NCI-H446 (cell line): Measurements from ENCODE around the gene MYL5.
"Not testable (repeated sequence)": the region's sequence is repeated elsewhere in the genome, so short reads cannot be mapped to it uniquely, and the experiment has no call there.

Experiments used
- DNase-seq, 2 experiments: peaks; one replicate each; lab custom pipeline; 2025; lab: John Stamatoyannopoulos, UW

Gene MYL5

DNA sequence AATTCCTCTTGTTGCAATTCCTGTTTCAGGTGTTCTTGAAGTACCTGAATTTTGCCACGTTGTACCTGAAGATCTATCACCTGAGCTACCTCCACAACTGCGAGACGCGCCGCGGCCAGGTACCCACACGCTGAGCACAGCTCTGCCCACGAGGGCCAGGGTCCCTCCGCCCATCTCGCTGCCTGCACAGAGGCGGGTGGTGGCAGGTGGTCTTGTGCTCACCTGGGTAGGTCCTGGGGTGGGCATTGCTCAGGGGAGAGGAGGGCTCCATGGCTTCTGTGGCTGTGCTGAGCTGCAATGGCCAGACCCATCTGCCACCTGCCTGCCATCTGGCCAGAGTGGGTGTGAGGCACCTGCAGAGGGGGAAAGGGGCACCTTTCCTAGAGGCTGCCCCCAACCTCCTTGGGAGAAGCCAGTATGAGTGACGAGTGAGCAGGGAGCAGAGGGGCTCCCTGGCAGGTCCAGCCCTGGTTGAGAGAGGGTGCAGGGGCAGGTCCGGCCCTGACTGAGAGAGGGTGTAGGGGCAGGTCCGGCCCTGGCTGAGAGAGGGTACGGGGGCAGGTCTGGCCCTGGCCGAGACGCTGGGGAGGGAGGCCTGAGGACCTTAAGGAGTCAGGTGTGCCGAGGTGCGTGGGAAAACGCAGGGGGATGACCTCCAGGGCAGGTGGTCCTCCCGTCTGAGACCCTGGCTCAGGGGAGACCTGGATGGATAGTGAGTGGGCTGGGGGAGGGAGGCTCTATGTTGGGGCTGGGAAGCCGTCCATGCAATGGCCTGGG lies 38.3 kb upstream of the MYL5 start:
- DNase-seq: no peak

DNA sequence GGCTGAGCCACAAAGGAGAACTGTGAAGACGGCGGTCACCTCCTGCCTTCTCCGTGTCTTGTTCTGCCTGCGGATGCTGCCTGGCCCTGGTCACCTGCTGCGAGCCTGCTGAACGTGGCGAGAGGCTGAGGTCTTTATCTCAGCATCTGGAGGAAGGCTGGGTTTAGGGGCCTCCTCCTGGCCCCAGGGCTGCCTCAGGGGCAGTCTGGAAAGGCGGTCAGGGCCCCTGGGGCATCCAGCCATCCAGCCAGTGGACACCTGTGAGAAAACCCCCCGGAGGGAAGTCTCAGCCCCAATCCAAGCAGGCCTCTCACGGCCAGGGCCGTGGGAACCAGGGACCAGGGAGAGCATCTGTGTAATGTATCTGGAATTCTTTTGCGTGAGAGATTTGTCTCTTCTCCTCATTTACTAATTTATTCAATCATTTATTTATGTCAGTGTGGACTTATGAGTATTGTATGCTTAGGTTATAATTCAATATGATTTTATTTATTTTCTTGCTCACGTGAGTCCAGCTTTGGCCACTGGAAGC lies 37.6 kb upstream of the MYL5 start:
- DNase-seq: no peak

DNA sequence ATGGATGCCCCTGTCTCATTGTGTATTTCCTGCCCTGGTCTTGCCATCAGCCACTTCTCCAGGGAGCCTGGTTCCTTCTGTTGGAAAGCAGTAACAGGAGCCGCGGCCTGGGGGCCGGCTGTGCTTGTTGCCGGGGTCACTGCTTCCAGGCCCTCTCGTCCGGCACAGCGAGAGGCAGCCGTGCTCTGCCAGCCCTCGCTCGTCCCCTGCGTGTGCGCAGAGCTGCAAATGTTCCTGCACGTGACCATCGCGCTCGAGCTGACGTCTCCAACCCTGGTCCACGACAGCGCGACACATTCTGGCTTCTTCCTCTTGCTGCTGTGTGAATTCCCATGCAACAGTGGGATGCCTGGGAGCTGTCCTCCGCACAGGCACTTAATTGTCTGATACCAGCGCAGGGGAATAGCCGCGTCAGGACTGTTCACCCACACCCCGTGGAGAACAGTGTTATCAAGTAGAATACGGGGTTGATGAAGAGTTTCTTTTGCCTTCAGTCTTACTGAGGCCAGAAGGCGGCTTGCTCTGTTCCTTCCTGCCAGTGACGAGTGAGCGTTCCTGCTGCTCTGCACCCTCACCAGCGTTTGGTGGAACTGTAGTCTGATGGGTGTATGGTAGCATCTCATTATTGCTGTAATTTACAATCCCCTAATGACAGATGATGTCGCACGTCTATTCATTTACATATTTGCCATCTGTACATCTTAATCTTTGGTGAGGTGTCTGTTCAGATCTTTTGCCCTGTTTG lies 36.6 kb upstream of the MYL5 start:
- DNase-seq: no peak

DNA sequence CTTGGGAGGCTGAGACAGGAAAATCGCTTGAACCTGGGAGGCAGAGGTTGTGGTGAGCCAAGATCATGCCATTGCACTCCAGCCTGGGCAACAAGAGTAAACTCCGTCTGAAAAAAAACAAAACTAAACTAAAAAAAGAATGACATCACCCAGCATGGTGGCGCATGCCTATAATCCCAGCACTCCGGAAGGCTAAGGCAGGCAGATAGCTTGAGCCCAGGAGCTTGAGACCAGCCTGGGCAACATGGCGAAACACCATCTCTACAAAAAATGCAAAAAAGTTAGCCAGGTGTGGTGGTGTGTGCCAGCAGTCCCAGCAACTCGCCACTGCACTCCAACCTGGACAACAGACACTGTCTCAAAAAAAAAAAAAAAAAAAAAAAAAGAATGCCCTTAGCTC lies 32.0 kb upstream of the MYL5 start:
- not testable (repeated sequence) for DNase-seq

DNA sequence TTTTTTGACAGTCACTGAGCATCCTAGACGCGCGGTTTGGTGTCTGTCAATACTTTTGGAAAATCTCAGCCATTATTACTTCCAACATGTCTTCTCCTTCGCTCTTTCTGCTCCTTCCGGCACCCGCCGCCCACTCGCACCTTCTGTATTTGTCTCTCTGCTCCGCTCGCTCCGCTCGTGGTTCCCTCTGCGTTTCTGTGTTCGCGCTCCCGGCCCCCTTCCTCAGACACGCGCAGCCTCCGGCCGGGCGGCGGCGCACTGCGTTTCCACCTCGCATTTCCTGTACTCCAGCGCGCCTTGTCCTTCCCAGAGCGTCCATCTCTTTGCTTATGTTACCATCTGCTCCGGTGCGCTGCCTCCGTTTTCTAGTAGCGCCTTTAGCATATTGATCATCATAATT lies 27.9 kb upstream of the MYL5 start:
- no peak for DNase-seq

DNA sequence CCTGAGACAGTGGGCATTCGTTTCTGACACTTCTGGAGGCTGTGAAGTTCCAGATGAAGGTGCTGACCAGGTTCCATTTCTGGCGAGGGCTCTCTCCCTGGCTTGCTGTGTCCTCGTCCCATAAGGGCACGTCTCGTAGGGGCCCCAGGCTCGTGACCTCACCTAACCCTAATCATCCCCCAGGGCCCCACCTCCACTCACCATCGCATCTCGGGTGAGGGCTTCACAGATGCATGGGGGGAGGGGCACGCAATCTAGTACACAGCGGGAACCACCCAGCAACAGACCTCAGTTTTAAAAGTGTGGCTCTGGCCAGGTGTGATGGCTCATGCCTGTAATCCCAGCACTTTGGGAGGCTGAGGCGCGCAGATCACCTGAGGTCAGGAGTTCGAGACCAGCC lies 26.9 kb upstream of the MYL5 start:
- no peak for DNase-seq

DNA sequence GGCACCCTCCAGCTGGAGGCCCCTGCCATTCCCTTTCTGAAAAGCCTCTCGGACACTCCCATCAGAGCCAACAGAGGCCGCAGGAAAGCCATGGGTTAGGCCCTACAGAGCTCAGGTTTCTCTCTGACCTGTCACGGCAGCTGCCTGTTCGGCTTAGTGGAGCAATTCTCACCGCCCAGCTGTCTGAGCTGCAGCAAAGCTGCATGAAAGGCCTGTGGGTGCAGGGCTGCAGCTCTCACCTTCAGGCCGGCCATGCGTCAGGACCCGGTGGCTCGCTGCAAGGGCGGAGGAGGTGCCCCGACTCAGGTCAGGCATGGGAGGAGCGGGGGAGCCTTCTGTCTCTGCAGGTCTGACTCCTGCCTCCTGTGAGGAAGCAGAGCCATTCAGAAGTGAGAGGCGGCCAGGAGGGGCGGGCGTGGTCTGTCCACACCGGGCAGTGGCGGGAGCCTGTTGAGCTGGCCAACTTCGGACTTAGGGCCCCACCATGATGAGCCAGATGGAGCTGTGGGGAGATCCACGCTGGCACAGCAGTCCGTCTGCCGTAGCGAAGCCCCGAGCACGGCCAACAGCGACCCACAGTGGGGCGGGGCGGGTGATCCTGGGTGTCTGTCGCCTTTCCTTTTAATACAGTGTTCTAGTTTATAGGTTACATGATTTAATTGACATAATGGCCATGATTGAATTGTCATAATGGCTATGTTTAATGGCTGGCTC lies 25.6 kb upstream of the MYL5 start:
- no peak for DNase-seq

DNA sequence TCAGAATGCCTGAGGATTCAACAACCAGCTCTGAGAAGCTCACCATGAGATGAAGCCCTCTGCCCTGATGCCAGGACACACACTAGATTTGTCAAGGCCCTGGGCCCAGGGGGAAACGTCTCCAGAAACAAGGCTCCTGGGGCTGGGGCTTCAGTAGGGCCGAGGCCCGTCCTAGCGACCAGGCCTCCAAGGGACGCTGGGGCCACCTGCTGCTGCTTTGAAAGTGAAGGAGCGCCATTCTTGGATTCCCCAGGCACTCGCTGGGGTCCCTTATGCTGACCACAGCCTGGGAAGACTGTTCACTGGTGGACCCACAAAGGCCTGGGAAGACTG lies 25.1 kb upstream of the MYL5 start:
- no peak for DNase-seq

DNA sequence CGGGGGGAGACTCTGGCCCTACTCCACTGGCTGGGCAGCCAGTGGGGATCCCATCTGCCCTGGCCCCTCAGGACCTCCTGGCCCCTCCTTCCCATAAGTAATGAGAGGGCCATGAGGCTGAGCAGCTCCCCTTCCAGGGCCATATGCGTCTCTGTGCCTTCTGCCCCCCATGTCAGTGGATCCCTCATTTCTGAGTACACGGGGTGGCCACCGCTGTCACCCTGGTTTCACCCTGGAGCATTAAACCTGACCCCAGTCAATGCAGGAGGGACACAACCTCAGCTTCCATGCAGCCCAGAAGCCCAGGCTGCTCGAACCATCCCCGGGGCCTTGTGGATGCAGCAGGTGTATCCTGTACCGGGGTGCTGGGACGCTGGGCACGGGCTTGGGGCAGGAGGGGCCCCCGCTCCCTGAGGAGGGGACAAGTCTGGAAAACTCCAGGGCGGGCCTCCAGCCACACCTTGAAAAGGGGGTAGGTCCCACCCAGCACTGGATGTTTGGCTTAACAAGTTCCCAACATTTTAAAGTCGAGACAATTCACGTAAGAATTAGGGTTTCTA lies 24.5 kb upstream of the MYL5 start:
- no peak for DNase-seq

DNA sequence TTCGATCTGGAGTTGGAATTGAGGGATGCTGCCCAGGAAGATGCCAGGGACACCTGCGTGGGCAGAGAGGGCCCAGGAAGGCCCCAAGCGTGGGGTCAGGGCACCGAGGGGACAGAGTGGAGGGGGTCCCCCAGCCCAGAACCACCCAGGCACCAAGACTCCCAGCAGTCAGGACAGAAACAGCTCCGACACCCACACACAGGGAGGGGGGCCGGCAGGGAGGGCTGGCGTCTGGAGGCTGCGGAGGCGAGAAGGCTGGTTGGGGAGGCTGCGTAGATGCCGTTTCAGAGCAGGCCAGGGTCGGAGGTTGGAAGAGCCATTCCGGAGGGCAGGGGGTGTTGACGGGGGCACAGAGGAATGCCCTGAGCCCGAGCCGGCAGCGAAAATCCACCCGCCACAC lies 23.9 kb upstream of the MYL5 start:
- DNase-seq: no peak

DNA sequence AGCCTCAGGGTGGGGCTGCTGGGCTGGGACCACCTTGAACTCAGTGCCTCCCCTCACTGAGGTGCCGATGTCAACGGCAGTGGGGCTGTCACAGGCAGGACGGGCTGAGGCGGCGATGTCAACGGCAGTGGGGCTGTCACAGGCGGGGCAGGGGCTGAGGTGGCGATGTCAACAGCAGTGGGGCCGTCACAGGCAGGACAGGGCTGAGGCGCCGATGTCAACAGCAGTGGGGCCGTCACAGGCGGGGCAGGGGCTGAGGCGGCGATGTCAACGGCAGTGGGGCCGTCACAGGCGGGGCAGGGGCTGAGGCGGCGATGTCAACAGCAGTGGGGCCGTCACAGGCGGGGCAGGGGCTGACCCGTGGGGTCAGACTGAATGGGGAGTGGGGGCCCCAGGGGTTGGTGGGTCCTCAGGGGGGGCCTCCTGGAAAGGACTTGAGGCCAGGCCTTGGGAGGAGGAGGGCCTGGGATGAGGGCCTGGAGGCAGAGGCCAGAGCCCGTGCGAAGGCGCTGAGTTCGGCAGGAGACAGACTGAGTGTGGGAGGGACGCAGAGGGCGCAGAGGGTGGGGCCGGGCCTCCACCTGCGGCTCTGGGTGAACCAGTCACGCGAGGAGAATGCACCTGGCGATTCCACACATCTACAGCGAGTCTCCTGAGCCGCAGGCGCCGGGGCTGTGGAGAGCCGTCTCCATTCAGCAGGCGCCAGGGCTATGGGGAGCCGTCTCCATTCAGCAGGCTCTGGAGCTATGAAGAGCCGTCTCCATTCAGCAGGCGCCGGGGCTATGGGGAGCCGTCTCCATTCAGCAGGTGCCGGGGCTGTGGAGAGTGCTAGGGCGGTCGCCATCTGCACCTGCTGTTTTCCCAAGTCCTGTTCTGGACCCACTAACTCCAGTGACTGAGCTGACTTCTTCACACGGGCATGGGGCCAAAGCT lies 23.1 kb upstream of the MYL5 start:
- no peak for DNase-seq

DNA sequence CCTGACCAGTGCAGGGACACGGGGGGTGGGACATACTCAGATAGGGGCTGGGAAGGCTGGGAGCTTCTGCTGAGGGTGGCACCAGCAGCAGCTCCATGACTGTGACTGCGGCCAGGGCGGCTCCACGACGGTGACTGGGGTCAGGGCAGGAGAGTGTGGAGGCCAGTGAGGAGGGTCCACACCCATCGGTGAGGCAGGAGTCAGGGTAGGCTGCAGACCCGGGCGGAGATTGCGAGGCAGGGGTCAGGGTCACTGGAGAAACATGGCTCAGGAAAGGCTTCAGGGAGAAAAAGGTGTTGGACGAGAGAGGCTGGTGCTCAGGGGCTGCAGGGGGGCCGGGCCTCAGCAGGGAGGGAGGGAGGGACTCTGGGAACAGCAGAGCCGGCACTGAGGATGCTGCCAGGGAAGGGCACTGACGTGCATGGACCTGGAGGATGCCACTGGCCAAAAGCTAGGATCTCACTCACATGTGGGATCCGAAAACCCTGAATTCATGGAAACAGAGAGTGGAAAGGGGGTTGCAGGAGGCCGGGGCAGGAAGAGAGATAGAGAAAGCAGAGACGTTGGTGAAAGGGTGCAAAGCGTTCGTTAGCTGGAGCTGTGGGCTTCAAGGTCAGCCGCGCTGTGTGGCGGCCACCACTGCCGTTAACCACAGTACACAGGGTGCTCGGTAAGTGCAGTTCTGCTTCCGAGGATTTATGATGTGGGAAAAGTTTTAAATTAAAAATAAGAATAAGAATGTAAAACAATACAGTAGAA lies 22.3 kb upstream of the MYL5 start:
- no peak for DNase-seq

DNA sequence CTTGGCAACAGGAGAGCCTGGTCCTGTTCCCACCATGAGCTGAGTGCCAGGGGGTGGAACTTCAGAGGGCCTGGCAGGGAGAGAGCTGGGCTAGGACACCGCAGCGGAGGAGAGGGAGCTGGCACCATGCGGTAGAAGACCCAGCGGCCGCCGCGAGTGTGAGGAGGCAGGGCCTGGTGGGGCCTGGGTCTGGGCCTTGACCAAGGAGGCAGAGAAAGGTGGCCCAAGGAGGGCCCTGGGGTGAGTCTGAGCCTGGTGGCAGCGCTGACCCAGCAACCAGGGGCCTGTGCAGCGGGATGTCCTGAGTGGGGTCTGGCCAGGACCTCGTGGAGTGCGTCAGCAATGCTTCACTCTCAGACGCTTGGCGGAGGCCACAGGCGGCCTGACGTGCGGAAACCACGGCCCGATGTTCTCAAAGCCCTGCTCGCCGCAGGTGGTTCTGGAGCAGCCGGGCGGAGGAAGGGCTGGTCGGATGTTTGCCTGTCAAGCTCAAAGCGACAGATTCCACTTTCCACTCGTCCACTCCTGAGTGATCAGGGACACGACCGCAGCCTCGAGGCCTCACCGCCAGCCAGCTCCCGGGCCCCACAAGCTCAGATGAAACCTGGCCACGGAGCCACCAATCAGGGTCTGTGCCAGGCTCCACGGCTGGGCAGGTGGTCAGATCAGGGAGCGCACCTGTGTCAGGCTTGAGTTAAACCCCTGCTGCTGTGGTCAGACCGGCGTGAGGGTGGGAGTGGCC lies 21.1 kb upstream of the MYL5 start:
- no peak for DNase-seq

DNA sequence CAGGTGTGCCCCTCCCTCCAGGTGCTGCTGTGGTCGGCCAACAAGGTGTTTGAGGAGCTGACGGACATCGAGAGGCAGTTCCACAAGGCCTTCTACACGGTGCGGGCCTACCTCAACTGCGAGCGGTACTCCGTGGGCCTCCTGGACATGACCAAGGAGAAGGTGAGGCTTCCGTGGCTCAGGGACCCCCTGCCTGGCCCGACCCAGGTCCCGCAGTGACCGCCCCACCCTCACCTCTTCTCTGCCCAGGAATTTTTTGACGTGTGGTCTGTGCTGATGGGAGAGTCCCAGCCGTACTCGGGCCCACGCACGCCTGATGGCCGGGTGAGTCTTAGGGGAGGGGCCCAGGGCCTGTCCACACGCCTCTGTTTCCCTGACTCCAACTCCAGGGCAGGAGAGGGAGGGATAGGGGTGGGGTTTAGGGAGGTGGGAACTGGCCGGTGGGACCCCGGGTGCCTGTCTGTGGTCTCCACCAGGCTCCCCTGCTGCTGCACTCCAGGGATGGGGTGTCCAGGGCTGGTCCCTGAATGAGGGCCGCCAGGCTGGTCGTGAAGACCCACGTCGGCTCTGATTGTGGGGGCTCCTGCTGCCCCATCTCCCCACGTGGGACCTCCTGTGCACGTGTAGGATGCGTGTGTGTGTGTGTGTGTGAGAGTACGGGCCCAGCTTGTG lies 20.4 kb upstream of the MYL5 start:
- no peak for DNase-seq

DNA sequence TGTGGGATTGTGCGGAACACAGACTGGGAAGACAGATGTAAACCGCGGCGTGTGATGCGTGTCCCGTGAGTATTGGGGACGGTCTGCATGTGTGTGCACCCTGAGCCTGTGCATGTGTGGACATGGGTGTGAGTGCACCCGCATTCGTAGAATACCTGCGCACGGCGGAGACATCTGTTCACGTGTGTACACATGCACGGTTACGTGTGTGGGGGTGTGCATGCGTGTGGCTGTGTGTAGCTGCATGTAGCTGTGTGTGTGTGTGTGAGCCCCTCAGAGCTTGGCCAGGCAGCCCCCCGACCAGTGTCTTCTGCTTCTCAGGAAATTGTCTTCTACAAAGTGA lies 19.9 kb upstream of the MYL5 start:
- DNase-seq: no peak

DNA sequence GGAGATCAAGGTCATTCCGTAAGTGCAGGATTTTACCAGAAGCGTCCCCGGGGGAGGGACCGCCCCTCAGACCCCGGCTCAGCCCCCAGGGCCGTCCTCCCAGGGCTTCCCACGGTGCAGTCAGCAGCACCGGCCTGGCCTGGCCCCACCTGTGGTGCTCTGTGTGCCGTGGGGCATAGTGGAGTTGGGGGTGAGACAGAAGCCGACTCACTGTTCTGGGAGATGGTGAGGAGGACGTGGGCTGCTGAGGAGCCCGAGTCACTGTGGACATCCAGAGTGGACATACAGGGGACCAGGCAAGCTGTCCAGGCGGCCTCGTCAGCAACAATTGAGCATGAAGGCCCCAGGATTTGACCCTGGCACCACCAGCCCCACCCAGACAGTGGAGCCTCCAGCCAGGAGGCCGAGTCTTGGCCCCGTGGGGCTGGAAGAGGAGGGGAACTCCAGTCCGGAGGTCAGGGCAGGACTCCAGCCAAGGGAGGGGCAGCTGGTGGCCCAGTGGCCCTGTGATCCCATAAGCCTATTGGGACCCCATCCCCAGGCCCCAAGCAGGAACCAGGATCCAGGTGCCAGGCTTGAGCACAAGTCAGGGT lies 19.4 kb upstream of the MYL5 start:
- no peak for DNase-seq

DNA sequence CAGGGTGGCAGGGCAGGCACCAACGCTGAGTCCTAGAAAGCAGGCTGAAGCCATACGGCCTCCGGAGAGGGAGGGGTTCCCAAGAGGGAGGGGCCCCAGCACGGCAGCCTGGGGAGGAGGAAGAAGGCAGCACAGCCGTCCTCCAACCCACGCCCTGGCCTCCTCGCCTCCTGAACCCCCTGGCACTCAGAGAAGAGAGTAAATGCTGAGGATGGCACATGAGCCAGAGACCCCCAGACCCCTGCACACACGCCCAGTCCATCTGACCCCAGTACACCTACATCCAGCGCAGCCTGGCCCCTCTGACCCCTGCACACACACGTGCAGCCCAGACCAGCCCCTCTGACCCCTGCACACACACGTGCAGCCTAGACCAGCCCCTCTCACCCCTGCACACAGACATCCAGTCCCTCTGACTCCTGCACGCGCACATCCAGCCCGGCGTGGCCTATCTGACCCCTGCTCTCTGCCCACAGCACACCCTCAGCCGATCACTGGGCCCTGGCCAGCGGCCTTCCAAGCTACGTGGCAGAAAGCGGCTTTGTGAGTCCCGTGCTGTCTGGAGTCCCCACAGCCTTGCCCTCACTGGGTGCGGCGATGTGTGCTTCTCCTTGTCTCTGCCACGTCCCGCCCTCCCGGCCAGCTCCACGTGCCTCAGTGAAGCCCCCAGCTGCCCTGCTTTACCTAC lies 18.7 kb upstream of the MYL5 start:
- DNase-seq: no peak
